Common myeloid progenitor, CD34-positive (primary cell): Measurements from ENCODE around the gene RTF1.
A peak's percentile ranks its signal among the peaks of the same experiment; 100 is the strongest.
"Not testable (repeated sequence)": the region's sequence is repeated elsewhere in the genome, so short reads cannot be mapped to it uniquely, and the experiment has no call there.

Experiments
- CTCF ChIA-PET: fragments of 350-600 bp; sonication (Branson Sonifier 250); formaldehyde crosslinking; loops from one replicate; lab custom pipeline; 2021; ENCODE audit warnings: antibody characterized with exemption; lab: Charles Lee
- POLR2A ChIA-PET: fragments of 350-600 bp; sonication (Branson Sonifier 250); formaldehyde crosslinking; loops from one replicate; lab custom pipeline; 2021; ENCODE audit warnings: antibody characterized with exemption; lab: Charles Lee
- DNase-seq, 3 donors: peaks; one replicate each; pipeline versions ENCODE4 v3.0.0 to v3.0.0-alpha.2; 2013
- H3K27ac ChIP-seq, 2 experiments: 1 replicate in 1 of 2; 2 replicates in 1 of 2; pipeline ENCODE4 v1.7.0; 2013; ENCODE audit warnings: inconsistent platforms in 2 of 2, low read length in 2 of 2, mild to moderate bottlenecking in 2 of 2, low read depth in 1 of 2, moderate library complexity in 1 of 2; ENCODE audit not compliant: severe bottlenecking in 2 of 2, insufficient read depth in 1 of 2, poor library complexity in 1 of 2
- H3K27me3 ChIP-seq, 5 experiments: replicated peaks in 2 of 5; 1 replicate in 3 of 5; 2 replicates in 2 of 5; pipeline versions ENCODE4 v1.6.1 to v1.7.0; 2013; ENCODE audit warnings: low read length in 4 of 5, mild to moderate bottlenecking in 2 of 5, moderate library complexity in 2 of 5, inconsistent platforms in 1 of 5; ENCODE audit not compliant: insufficient read depth in 5 of 5, control insufficient read depth in 4 of 5
- H3K36me3 ChIP-seq, 4 experiments: 1 replicate in 2 of 4; 2 replicates in 2 of 4; pipeline versions ENCODE4 v1.6.1 to v1.7.0; 2013; ENCODE audit warnings: low read length in 3 of 4, control low read depth in 1 of 4, mild to moderate bottlenecking in 1 of 4; ENCODE audit not compliant: control insufficient read depth in 4 of 4, insufficient read depth in 4 of 4
- H3K4me1 ChIP-seq, 4 experiments: 1 replicate in 3 of 4; 2 replicates in 1 of 4; pipeline versions ENCODE4 v1.6.1 to v1.7.1; 2013; ENCODE audit warnings: low read length in 3 of 4, mild to moderate bottlenecking in 3 of 4, control low read depth in 1 of 4, inconsistent platforms in 1 of 4, moderate library complexity in 1 of 4; ENCODE audit not compliant: control insufficient read depth in 4 of 4, insufficient read depth in 4 of 4; ENCODE audit errors: control extremely low read depth in 1 of 4
- H3K4me3 ChIP-seq, 7 experiments: 1 replicate in 4 of 7; 2 replicates in 3 of 7; pipeline versions ENCODE4 v1.5.1 to v1.7.0; 2013; ENCODE audit warnings: mild to moderate bottlenecking in 7 of 7, low read length in 6 of 7, moderate library complexity in 6 of 7, inconsistent platforms in 2 of 7, low read depth in 2 of 7, control low read depth in 1 of 7; ENCODE audit not compliant: insufficient read depth in 4 of 7, control insufficient read depth in 1 of 7; ENCODE audit errors: extremely low read depth in 1 of 7
- H3K9me3 ChIP-seq, 5 experiments: 1 replicate in 4 of 5; 2 replicates in 1 of 5; pipeline versions ENCODE4 v1.6.1 to v1.7.1; 2013; ENCODE audit warnings: low read length in 4 of 5, mild to moderate bottlenecking in 2 of 5, inconsistent platforms in 1 of 5, low read depth in 1 of 5, moderate library complexity in 1 of 5; ENCODE audit not compliant: control insufficient read depth in 4 of 5, insufficient read depth in 2 of 5; ENCODE audit errors: control extremely low read depth in 1 of 5
- WGBS: methylation state at CpG from one replicate; pipeline ENCODE4 v1.1.5; 2013; ENCODE audit not compliant: insufficient coverage; 5-methylcytosine and 5-hydroxymethylcytosine counted together

Gene RTF1

GRCh38 chr15:41435037-41435786 is 18.3 kb downstream of the RTF1 start:
- peaks cover 2 to 22% (median 8%) of the 10 kb centered on the region in 4 experiments for H3K36me3 ChIP-seq
- ChIA-PET CTCF (no interaction called here), POLR2A (no interaction called here)
- no peaks in the 10 kb centered on the region for H3K27me3 ChIP-seq
- H3K4me3 ChIP-seq, result no peak overlapping the region
- H3K27ac ChIP-seq, result no peak overlapping the region
- H3K9me3 ChIP-seq, result no peaks in the 10 kb centered on the region
- DNase-seq, result no peak
- H3K4me1 ChIP-seq, result peaks cover 0 to 4% (median 0%) of the 10 kb centered on the region in 4 experiments
- WGBS, result 100% methylated on average over 2 of the region's 4 CpGs

GRCh38 chr15:41437448-41437847 is 20.6 kb downstream of the RTF1 start:
- Histone ChIP-seq H3K36me3 (peaks cover 4 to 35% (median 18%) of the 10 kb centered on the region in 4 experiments), H3K27me3 (no peaks in the 10 kb centered on the region), H3K27ac (no peak overlapping the region), H3K4me3 (no peak overlapping the region), H3K9me3 (no peaks in the 10 kb centered on the region), H3K4me1 (peaks cover 0 to 4% (median 0%) of the 10 kb centered on the region in 4 experiments)
- DNase-seq, result no peak
- WGBS, result 100% methylated on average over 3 of the region's 4 CpGs
- ChIA-PET CTCF (interaction anchor here (1.5 kb wide), 1 partner anchor 145 kb away, joined by 3 read pairs; no protein-coding TSS in a partner anchor), POLR2A (no interaction called here)

- no peak for DNase-seq
- ChIA-PET POLR2A (interaction anchor here (1.1 kb wide), 1 partner anchor 10 kb away, joined by 5 read pairs; no protein-coding TSS in a partner anchor), CTCF (interaction anchor here (0.6 to 1.5 kb wide), 2 partner anchors 146 to 1254 kb away, joined by 3 read pairs; no protein-coding TSS in a partner anchor)
- Histone ChIP-seq H3K9me3 (no peaks in the 10 kb centered on the region), H3K4me3 (no peak overlapping the region), H3K4me1 (peaks cover 0 to 4% (median 0%) of the 10 kb centered on the region in 4 experiments), H3K36me3 (peaks cover 6 to 34% (median 22%) of the 10 kb centered on the region in 4 experiments), H3K27me3 (no peaks in the 10 kb centered on the region), H3K27ac (no peak overlapping the region)
- WGBS, result 100% methylated on average over 6 of the region's 11 CpGs
Measured at GRCh38 chr15:41438206-41438605, 21.3 kb downstream of the RTF1 start.

GRCh38 chr15:41438745-41439144 is 21.9 kb downstream of the RTF1 start:
- not testable (repeated sequence) for H3K27me3 ChIP-seq, H3K4me1 ChIP-seq, H3K4me3 ChIP-seq, H3K27ac ChIP-seq, H3K9me3 ChIP-seq
- ChIA-PET CTCF (interaction anchor here (0.6 to 1.5 kb wide), 2 partner anchors 147 to 1255 kb away, joined by 3 read pairs; no protein-coding TSS in a partner anchor), POLR2A (interaction anchor here (0.6 to 1.1 kb wide), 2 partner anchors 11 to 807 kb away, joined by 5 read pairs; no protein-coding TSS in a partner anchor)
- peaks cover 8 to 33% (median 24%) of the 10 kb centered on the region in 4 experiments for H3K36me3 ChIP-seq
- WGBS, result 98% methylated on average over 4 of the region's 5 CpGs
- DNase-seq, result peak; percentile 53 to 74 (median 65)

GRCh38 chr15:41443275-41443674 is 26.4 kb downstream of the RTF1 start:
- H3K4me1 ChIP-seq, result no peaks in the 10 kb centered on the region
- H3K4me3 ChIP-seq, result no peak overlapping the region
- CTCF ChIA-PET, result interaction anchor here (1.2 to 2.3 kb wide), 5 partner anchors 12 to 111 kb away, joined by 4 to 9 read pairs (median 4); partner anchors contain the start of genes NUSAP1, OIP5 and RPAP1
- no peak overlapping the region for H3K27ac ChIP-seq
- no peaks in the 10 kb centered on the region for H3K9me3 ChIP-seq
- no peak for DNase-seq
- POLR2A ChIA-PET, result interaction anchor here (0.6 kb wide), 1 partner anchor 11 kb away, joined by 3 read pairs; no protein-coding TSS in a partner anchor
- WGBS, result no CpG with 5 or more reads among the region's 2 CpGs
- peaks cover 11 to 37% (median 25%) of the 10 kb centered on the region in 4 experiments for H3K36me3 ChIP-seq
- H3K27me3 ChIP-seq, result no peaks in the 10 kb centered on the region

GRCh38 chr15:41445399-41445798 is 28.5 kb downstream of the RTF1 start:
- Histone ChIP-seq H3K4me1 (no peaks in the 10 kb centered on the region), H3K27ac (no peak overlapping the region), H3K36me3 (peaks cover 10 to 26% (median 23%) of the 10 kb centered on the region in 4 experiments), H3K9me3 (no peaks in the 10 kb centered on the region), H3K27me3 (no peaks in the 10 kb centered on the region), H3K4me3 (no peak overlapping the region)
- DNase-seq, result no peak
- POLR2A ChIA-PET, result no interaction called here
- CTCF ChIA-PET, result interaction anchor here (2.2 kb wide), 1 partner anchor 16 kb away, joined by 4 read pairs; no protein-coding TSS in a partner anchor
